ENCODE data around the gene BEND6. TPM values are rescaled to one million over a fixed set of nuclear protein-coding genes. Genes with fewer than 3 reads are reported as not detected.

BEND6 gene
- total RNA-seq, 1 donor from 2014 or later: not detected

GRCh38 chr6:56940463-56940862, 14.4 kb upstream of the BEND6 start:
- intact Hi-C loops (cut with micrococcal nuclease): no loop called here

- intact Hi-C loops (cut with micrococcal nuclease): no loop called here
Measured at GRCh38 chr6:56940977-56941376, 13.9 kb upstream of the BEND6 start.

GRCh38 chr6:56944661-56945060, 10.2 kb upstream of the BEND6 start:
- intact Hi-C loops (cut with micrococcal nuclease): no loop called here

GRCh38 chr6:56946368-56946767, 8.5 kb upstream of the BEND6 start:
- intact Hi-C loops (cut with micrococcal nuclease): no loop called here

- intact Hi-C loops (cut with micrococcal nuclease): no loop called here
Measured at GRCh38 chr6:56947924-56948323, 7.0 kb upstream of the BEND6 start.

- intact Hi-C loops (cut with micrococcal nuclease): no loop called here
Measured at GRCh38 chr6:56949265-56949664, 5.6 kb upstream of the BEND6 start.

GRCh38 chr6:56949925-56950495, 4.9 kb upstream of the BEND6 start:
- intact Hi-C loops (cut with micrococcal nuclease): loop anchor here (5.0 to 10.0 kb wide), 2 partner anchors 98 to 225 kb away; partner anchors contain the start of gene BAG2

- intact Hi-C loops (cut with micrococcal nuclease): loop anchor here (5.0 to 10.0 kb wide), 2 partner anchors 99 to 224 kb away; partner anchors contain the start of gene BAG2
Measured at GRCh38 chr6:56951049-56951831, 3.7 kb upstream of the BEND6 start.

- intact Hi-C loops (cut with micrococcal nuclease): loop anchor here (2.0 to 10.0 kb wide), 4 partner anchors 49 to 269 kb away; partner anchors contain the start of genes BAG2 and RAB23
Measured at GRCh38 chr6:56953597-56954402, 1.1 kb upstream of the BEND6 start.

- intact Hi-C loops (cut with micrococcal nuclease): loop anchor here (1.0 to 10.0 kb wide), 5 partner anchors 51 to 361 kb away; partner anchors contain the start of genes BAG2, KIAA1586 and RAB23
Measured at GRCh38 chr6:56955171-56956155, 556 bp downstream of the BEND6 start.

- intact Hi-C loops (cut with micrococcal nuclease): loop anchor here (10.0 kb wide), 1 partner anchor 218 kb away; the partner anchor contains the start of gene BAG2
Measured at GRCh38 chr6:56956491-56956890, 1.6 kb downstream of the BEND6 start.

- intact Hi-C loops (cut with micrococcal nuclease): loop anchor here (10.0 kb wide), 1 partner anchor 217 kb away; the partner anchor contains the start of gene BAG2
Measured at GRCh38 chr6:56957856-56958255, 2.9 kb downstream of the BEND6 start.

- intact Hi-C loops (cut with micrococcal nuclease): loop anchor here (10.0 kb wide), 1 partner anchor 216 kb away; the partner anchor contains the start of gene BAG2
Measured at GRCh38 chr6:56958481-56958880, 3.6 kb downstream of the BEND6 start.

GRCh38 chr6:56959094-56959493, 4.2 kb downstream of the BEND6 start:
- intact Hi-C loops (cut with micrococcal nuclease): loop anchor here (10.0 kb wide), 1 partner anchor 216 kb away; the partner anchor contains the start of gene BAG2

GRCh38 chr6:56959938-56960337, 5.0 kb downstream of the BEND6 start:
- intact Hi-C loops (cut with micrococcal nuclease): loop anchor here (10.0 kb wide), 1 partner anchor 215 kb away; the partner anchor contains the start of gene BAG2

GRCh38 chr6:56961151-56961550, 6.2 kb downstream of the BEND6 start:
- intact Hi-C loops (cut with micrococcal nuclease): no loop called here

GRCh38 chr6:56962441-56962840, 7.5 kb downstream of the BEND6 start:
- intact Hi-C loops (cut with micrococcal nuclease): no loop called here

- intact Hi-C loops (cut with micrococcal nuclease): no loop called here
Measured at GRCh38 chr6:56963043-56963442, 8.1 kb downstream of the BEND6 start.

- intact Hi-C loops (cut with micrococcal nuclease): no loop called here
Measured at GRCh38 chr6:56963793-56964192, 8.9 kb downstream of the BEND6 start.

- intact Hi-C loops (cut with micrococcal nuclease): no loop called here
Measured at GRCh38 chr6:56965126-56965525, 10.2 kb downstream of the BEND6 start.

Data from T-helper 2 cell treated with Interferon-gamma antibody and Interleukin-4, amounts not matched to agents 100 ng/mL and 5 ng/mL, for 36 hours (primary cell).